A549 (cell line): ENCODE data around the gene ARHGAP32. TPM values are rescaled to one million over a fixed set of nuclear protein-coding genes. Genes with fewer than 3 reads are reported as not detected.

Experiments
- ATAC-seq, 2 experiments: fragments of 200-7000 bp in 1 of 2; fragments of >200 bp in 1 of 2; cut with Nextera tagmentation in 1 of 2; cut with Tn5 transposase in 1 of 2; 3 replicates each; pipeline versions ENCODE4 v1.8.0 to v1.9.1; 2018 to 2020; ENCODE audit warnings: mild to moderate bottlenecking in 1 of 2, moderate library complexity in 1 of 2
- CTCF ChIA-PET: fragments of 300-600 bp; sonication (Branson Sonifier 250); formaldehyde crosslinking; extraction: SDS; loops from one replicate; lab custom pipeline; 2021; ENCODE audit warnings: antibody characterized with exemption, inconsistent platforms; lab: Yijun Ruan, JAX
- POLR2A ChIA-PET: fragments of 350-600 bp; formaldehyde crosslinking; extraction: SDS; loops from one replicate; lab custom pipeline; 2021; ENCODE audit warnings: antibody characterized with exemption, inconsistent platforms; lab: Yijun Ruan, JAX
- DNase-seq, 2 experiments: peaks; one replicate each; pipeline versions ENCODE4 v3.0.0 to v3.0.0-alpha.2; 2011 to 2016; ENCODE audit warnings: low read depth in 1 of 2, low spot score in 1 of 2
- FAIRE-seq: peaks from 2 replicates; lab custom pipeline; 2011; peaks lifted over from hg19 to GRCh38; lab: Jason Lieb, UNC
- H3K27ac ChIP-seq, 2 experiments: fragments of >200 bp; sonication (Bioruptor Twin); formaldehyde crosslinking; 3 replicates each; pipeline ENCODE4 v1.5.1; 2016 to 2017
- H3K4me1 ChIP-seq: fragments of >200 bp; sonication (Bioruptor Twin); formaldehyde crosslinking; 3 replicates; pipeline ENCODE4 v1.6.1; 2016
- H3K4me2 ChIP-seq: fragments of >200 bp; sonication (Bioruptor Twin); formaldehyde crosslinking; 3 replicates; pipeline ENCODE4 v1.6.1; 2016
- H3K4me3 ChIP-seq: fragments of >200 bp; sonication (Bioruptor Twin); formaldehyde crosslinking; 3 replicates; pipeline ENCODE4 v1.5.1; 2016
- H3K9me3 ChIP-seq: fragments of >200 bp; sonication (Bioruptor Twin); formaldehyde crosslinking; 3 replicates; pipeline ENCODE4 v1.6.1; 2016
- BHLHE40 ChIP-seq: IDR thresholded peaks from 2 replicates; pipeline ENCODE4 v1.6.1; 2012; ENCODE audit warnings: low read depth, low read length, inconsistent platforms
- CBX8 ChIP-seq: fragments of 200-600 bp; sonication (generic); IDR thresholded peaks from 2 replicates; pipeline ENCODE4 v1.6.1; 2016
- CHD4 ChIP-seq: fragments of 200-600 bp; sonication (generic); IDR thresholded peaks from 2 replicates; pipeline ENCODE4 v1.6.1; 2016; ENCODE audit warnings: antibody characterized with exemption, mild to moderate bottlenecking, borderline replicate concordance
- EHF ChIP-seq: fragments of 250-450 bp; sonication (Bioruptor Pico); IDR thresholded peaks from 2 replicates; pipeline ENCODE4 v1.5.0; 2020; ENCODE audit warnings: mild to moderate bottlenecking
- EHMT2 ChIP-seq: fragments of 200-600 bp; sonication (generic); IDR thresholded peaks from 2 replicates; pipeline ENCODE4 v1.6.1; 2016; ENCODE audit warnings: antibody characterized with exemption, low read depth, mild to moderate bottlenecking, moderate library complexity
- ESRRA ChIP-seq: fragments of 150-350 bp; IDR thresholded peaks from 2 replicates; pipeline ENCODE4 v1.6.1; 2014; ENCODE audit warnings: mild to moderate bottlenecking, low read length, borderline replicate concordance
- FOSL2 ChIP-seq, 2 experiments: fragments of 450-650 bp in 1 of 2; fragments of >200 bp in 1 of 2; sonication (Bioruptor Twin) in 1 of 2; formaldehyde crosslinking; IDR thresholded peaks; 2 replicates each; pipeline versions ENCODE4 v1.5.0 to v1.6.1; 2016 to 2020; ENCODE audit warnings: mild to moderate bottlenecking in 1 of 2, moderate library complexity in 1 of 2
- GATA3 ChIP-seq: IDR thresholded peaks from 2 replicates; pipeline ENCODE4 v1.6.1; 2012; ENCODE audit warnings: borderline replicate concordance
- HOXA7 ChIP-seq: fragments of 250-450 bp; sonication (Bioruptor Pico); IDR thresholded peaks from 2 replicates; pipeline ENCODE4 v1.5.0; 2020; ENCODE audit warnings: mild to moderate bottlenecking, moderate library complexity
- JUN ChIP-seq, 2 experiments: fragments of >200 bp; sonication (Bioruptor Twin); formaldehyde crosslinking; IDR thresholded peaks; 2 replicates in 1 of 2; 3 replicates in 1 of 2; pipeline ENCODE4 v1.6.1; 2016 to 2017
- MAZ ChIP-seq: fragments of 150-350 bp; IDR thresholded peaks from 2 replicates; pipeline ENCODE4 v1.6.1; 2014; ENCODE audit warnings: antibody characterized with exemption, low read depth, low read length, borderline replicate concordance
- RFX5 ChIP-seq: fragments of 450-650 bp; IDR thresholded peaks from 2 replicates; pipeline ENCODE4 v1.7.1; 2014; ENCODE audit warnings: antibody characterized with exemption, mild to moderate bottlenecking, moderate library complexity
- SMC3 ChIP-seq: fragments of >200 bp; sonication (Bioruptor Twin); formaldehyde crosslinking; IDR thresholded peaks from 3 replicates; pipeline ENCODE4 v1.6.1; 2018; ENCODE audit warnings: inconsistent platforms
- SREBF2 ChIP-seq: fragments of 450-650 bp; IDR thresholded peaks from 2 replicates; pipeline ENCODE4 v1.6.1; 2014; ENCODE audit warnings: mild to moderate bottlenecking, moderate library complexity
- ZNF302 ChIP-seq: fragments of 250-450 bp; sonication (Bioruptor Pico); IDR thresholded peaks from 2 replicates; pipeline ENCODE4 v1.9.0; 2021; ENCODE audit warnings: inconsistent platforms, mild to moderate bottlenecking, moderate library complexity
- ZSCAN20 ChIP-seq: fragments of 250-450 bp; sonication (Bioruptor Pico); IDR thresholded peaks from 2 replicates; pipeline ENCODE4 v1.8.0; 2022; ENCODE audit warnings: mild to moderate bottlenecking, moderate library complexity
- WGBS: methylation state at CpG from one replicate; pipeline ENCODE4 v1.1.6; 2017; ENCODE audit errors: missing lambda C conversion rate; 5-methylcytosine and 5-hydroxymethylcytosine counted together
- polyA plus RNA-seq, 4 experiments: library from polyadenylated mRNA; depleted of rRNA in 3 of 4; stranded (reverse); fragments of >200 nt; fragmentation: RNase III in 1 of 4; extraction: RNeasy Plus Mini Kit Qiagen cat#74134 plus additional on column Dnase treatment in 1 of 4; gene quantifications; 2 replicates in 3 of 4; 3 replicates in 1 of 4; pipeline ENCODE4 v1.2.3, GENCODE V29; 2011 to 2017
- TF ChIP-seq, protein P1 (sequence below): fragments of 150-350 bp; IDR thresholded peaks from 2 replicates; pipeline ENCODE4 v1.6.1; 2014; ENCODE audit warnings: low read depth, mild to moderate bottlenecking, low read length
- TF ChIP-seq, protein P2 (sequence below): fragments of 250-450 bp; sonication (Bioruptor Pico); IDR thresholded peaks from 2 replicates; pipeline ENCODE4 v1.5.0; 2020; ENCODE audit warnings: low read depth, mild to moderate bottlenecking, moderate library complexity
- TF ChIP-seq, protein P3 (sequence below): fragments of 250-450 bp; sonication (Bioruptor Pico); IDR thresholded peaks from 2 replicates; pipeline ENCODE4 v1.5.0; 2021; ENCODE audit warnings: mild to moderate bottlenecking, moderate library complexity, borderline replicate concordance
- TF ChIP-seq, protein P4 (sequence below): fragments of 200-600 bp; sonication (generic); IDR thresholded peaks from 2 replicates; pipeline ENCODE4 v1.6.1; 2016; ENCODE audit warnings: antibody characterized with exemption, mild to moderate bottlenecking, moderate library complexity
- TF ChIP-seq, protein P5 (sequence below): fragments of 450-650 bp; IDR thresholded peaks from 2 replicates; pipeline ENCODE4 v1.6.1; 2014; ENCODE audit warnings: antibody characterized with exemption
- TF ChIP-seq, protein P6 (sequence below): IDR thresholded peaks from 2 replicates; pipeline ENCODE4 v1.6.1; 2012
- TF ChIP-seq, protein P7 (sequence below): IDR thresholded peaks from 2 replicates; pipeline ENCODE4 v1.6.1; 2012
- TF ChIP-seq, protein P8 (sequence below): IDR thresholded peaks from 2 replicates; pipeline ENCODE4 v1.6.1; 2012; ENCODE audit warnings: low read depth, borderline replicate concordance
- TF ChIP-seq, protein P9 (sequence below): fragments of >200 bp; sonication (Bioruptor Twin); formaldehyde crosslinking; IDR thresholded peaks from 3 replicates; pipeline ENCODE4 v1.6.1; 2016

ARHGAP32 gene
- polyA plus RNA-seq, 2 of the 4 experiments (the other 2 are of a cell fraction): 4.4 to 9.0 TPM

DNA sequence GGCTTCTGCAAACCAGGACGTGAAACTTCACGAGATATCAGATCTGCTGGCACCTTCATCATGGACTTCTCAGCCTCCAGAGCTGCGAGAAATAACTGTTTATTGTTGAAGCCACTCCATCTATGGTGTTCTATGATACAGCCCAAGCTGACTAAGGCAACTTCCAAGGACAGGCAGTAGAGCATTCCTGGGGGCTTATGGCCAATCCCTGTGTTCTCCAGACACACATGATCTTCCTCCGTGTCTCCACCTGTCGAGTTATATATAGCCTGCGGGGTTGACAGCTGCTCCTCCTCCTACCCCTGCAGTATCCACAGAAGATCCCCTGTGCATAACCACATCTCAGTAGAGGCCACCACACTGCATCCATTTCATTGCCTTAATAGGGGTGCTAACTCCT, 260.5 kb downstream of the ARHGAP32 start:
- Histone ChIP-seq H3K4me2 (no peak overlapping the region), H3K4me1 (no peaks in the 10 kb centered on the region), H3K4me3 (no peak overlapping the region), H3K27ac (no peak overlapping the region), H3K9me3 (no peaks in the 10 kb centered on the region)
- POLR2A ChIA-PET: no interaction called here
- no peak for TF ChIP-seq EHMT2
- TF ChIP-seq EHF (CRISPR knock-in tag): no peak
- no peak for TF ChIP-seq ESRRA
- TF ChIP-seq, protein P1, sequence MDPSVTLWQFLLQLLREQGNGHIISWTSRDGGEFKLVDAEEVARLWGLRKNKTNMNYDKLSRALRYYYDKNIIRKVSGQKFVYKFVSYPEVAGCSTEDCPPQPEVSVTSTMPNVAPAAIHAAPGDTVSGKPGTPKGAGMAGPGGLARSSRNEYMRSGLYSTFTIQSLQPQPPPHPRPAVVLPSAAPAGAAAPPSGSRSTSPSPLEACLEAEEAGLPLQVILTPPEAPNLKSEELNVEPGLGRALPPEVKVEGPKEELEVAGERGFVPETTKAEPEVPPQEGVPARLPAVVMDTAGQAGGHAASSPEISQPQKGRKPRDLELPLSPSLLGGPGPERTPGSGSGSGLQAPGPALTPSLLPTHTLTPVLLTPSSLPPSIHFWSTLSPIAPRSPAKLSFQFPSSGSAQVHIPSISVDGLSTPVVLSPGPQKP: no peak
- TF ChIP-seq BHLHE40: no peak
- TF ChIP-seq, protein P2, sequence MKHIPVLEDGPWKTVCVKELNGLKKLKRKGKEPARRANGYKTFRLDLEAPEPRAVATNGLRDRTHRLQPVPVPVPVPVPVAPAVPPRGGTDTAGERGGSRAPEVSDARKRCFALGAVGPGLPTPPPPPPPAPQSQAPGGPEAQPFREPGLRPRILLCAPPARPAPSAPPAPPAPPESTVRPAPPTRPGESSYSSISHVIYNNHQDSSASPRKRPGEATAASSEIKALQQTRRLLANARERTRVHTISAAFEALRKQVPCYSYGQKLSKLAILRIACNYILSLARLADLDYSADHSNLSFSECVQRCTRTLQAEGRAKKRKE (CRISPR knock-in tag): no peak
- TF ChIP-seq RFX5: no peak
- TF ChIP-seq, protein P3, sequence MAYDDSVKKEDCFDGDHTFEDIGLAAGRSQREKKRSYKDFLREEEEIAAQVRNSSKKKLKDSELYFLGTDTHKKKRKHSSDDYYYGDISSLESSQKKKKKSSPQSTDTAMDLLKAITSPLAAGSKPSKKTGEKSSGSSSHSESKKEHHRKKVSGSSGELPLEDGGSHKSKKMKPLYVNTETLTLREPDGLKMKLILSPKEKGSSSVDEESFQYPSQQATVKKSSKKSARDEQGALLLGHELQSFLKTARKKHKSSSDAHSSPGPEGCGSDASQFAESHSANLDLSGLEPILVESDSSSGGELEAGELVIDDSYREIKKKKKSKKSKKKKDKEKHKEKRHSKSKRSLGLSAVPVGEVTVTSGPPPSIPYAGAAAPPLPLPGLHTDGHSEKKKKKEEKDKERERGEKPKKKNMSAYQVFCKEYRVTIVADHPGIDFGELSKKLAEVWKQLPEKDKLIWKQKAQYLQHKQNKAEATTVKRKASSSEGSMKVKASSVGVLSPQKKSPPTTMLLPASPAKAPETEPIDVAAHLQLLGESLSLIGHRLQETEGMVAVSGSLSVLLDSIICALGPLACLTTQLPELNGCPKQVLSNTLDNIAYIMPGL (CRISPR knock-in tag): no peak
- TF ChIP-seq, protein P4, sequence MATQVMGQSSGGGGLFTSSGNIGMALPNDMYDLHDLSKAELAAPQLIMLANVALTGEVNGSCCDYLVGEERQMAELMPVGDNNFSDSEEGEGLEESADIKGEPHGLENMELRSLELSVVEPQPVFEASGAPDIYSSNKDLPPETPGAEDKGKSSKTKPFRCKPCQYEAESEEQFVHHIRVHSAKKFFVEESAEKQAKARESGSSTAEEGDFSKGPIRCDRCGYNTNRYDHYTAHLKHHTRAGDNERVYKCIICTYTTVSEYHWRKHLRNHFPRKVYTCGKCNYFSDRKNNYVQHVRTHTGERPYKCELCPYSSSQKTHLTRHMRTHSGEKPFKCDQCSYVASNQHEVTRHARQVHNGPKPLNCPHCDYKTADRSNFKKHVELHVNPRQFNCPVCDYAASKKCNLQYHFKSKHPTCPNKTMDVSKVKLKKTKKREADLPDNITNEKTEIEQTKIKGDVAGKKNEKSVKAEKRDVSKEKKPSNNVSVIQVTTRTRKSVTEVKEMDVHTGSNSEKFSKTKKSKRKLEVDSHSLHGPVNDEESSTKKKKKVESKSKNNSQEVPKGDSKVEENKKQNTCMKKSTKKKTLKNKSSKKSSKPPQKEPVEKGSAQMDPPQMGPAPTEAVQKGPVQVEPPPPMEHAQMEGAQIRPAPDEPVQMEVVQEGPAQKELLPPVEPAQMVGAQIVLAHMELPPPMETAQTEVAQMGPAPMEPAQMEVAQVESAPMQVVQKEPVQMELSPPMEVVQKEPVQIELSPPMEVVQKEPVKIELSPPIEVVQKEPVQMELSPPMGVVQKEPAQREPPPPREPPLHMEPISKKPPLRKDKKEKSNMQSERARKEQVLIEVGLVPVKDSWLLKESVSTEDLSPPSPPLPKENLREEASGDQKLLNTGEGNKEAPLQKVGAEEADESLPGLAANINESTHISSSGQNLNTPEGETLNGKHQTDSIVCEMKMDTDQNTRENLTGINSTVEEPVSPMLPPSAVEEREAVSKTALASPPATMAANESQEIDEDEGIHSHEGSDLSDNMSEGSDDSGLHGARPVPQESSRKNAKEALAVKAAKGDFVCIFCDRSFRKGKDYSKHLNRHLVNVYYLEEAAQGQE: no peak
- TF ChIP-seq, protein P5, sequence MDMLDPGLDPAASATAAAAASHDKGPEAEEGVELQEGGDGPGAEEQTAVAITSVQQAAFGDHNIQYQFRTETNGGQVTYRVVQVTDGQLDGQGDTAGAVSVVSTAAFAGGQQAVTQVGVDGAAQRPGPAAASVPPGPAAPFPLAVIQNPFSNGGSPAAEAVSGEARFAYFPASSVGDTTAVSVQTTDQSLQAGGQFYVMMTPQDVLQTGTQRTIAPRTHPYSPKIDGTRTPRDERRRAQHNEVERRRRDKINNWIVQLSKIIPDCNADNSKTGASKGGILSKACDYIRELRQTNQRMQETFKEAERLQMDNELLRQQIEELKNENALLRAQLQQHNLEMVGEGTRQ: no peak
- TF ChIP-seq, protein P6, sequence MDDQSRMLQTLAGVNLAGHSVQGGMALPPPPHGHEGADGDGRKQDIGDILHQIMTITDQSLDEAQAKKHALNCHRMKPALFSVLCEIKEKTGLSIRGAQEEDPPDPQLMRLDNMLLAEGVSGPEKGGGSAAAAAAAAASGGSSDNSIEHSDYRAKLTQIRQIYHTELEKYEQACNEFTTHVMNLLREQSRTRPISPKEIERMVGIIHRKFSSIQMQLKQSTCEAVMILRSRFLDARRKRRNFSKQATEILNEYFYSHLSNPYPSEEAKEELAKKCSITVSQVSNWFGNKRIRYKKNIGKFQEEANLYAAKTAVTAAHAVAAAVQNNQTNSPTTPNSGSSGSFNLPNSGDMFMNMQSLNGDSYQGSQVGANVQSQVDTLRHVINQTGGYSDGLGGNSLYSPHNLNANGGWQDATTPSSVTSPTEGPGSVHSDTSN: no peak
- TF ChIP-seq ZSCAN20 (CRISPR knock-in tag): no peak
- ATAC-seq: no peak; a peak in 1 of 6 replicates
- no peak for DNase-seq
- WGBS: 66% methylated on average over 6 of the region's 6 CpGs
- FAIRE-seq: no peak
- CTCF ChIA-PET: interaction anchor here (1.0 to 1.9 kb wide), 3 partner anchors 24 to 46 kb away, joined by 3 to 6 read pairs (median 5); no protein-coding TSS in a partner anchor

DNA sequence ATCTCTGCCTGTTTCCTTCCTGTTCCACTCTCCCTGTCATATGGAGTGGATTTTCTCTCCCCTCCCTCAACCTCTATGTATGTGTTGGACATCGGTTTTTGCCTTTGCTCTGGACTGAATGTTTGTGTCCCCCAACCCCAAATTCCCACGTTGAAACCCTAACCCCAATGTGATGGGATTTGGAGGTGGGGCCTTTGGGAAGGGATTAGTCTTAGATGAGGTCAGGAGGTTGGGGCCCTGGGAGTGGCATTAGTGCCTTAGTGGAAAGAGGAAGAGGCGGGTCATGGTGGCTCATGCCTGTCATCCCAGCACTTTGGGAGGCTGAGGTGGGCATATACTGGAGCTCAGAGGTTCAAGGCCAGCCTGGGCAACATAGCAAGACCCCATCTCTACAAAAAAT, 261.1 kb downstream of the ARHGAP32 start:
- Histone ChIP-seq H3K9me3 (no peaks in the 10 kb centered on the region), H3K4me3 (no peak overlapping the region), H3K4me2 (no peak overlapping the region), H3K27ac (no peak overlapping the region), H3K4me1 (no peaks in the 10 kb centered on the region)
- no peak for FAIRE-seq
- ChIA-PET CTCF (interaction anchor here (1.2 kb wide), 1 partner anchor 25 kb away, joined by 3 read pairs; no protein-coding TSS in a partner anchor), POLR2A (no interaction called here)
- DNase-seq: no peak
- ATAC-seq: no peak
- 60% methylated on average over 3 of the region's 3 CpGs for WGBS
- TF ChIP-seq CHD4 (no peak), GATA3 (no peak), ZNF302 (CRISPR knock-in tag) (no peak), JUN (IDR thresholded peaks at IDR 0.05) (no peak), FOSL2 (IDR thresholded peaks at IDR 0.05) (no peak), FOSL2 (CRISPR knock-in tag; IDR thresholded peaks at IDR 0.05) (no peak), SREBF2 (no peak), MAZ (no peak), ESRRA (no peak), HOXA7 (no peak), CBX8 (no peak), SMC3 (no peak), ZSCAN20 (CRISPR knock-in tag) (no peak)
- TF ChIP-seq, protein P7, sequence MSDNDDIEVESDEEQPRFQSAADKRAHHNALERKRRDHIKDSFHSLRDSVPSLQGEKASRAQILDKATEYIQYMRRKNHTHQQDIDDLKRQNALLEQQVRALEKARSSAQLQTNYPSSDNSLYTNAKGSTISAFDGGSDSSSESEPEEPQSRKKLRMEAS: no peak
- TF ChIP-seq, protein P8, sequence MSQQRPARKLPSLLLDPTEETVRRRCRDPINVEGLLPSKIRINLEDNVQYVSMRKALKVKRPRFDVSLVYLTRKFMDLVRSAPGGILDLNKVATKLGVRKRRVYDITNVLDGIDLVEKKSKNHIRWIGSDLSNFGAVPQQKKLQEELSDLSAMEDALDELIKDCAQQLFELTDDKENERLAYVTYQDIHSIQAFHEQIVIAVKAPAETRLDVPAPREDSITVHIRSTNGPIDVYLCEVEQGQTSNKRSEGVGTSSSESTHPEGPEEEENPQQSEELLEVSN: no peak
- TF ChIP-seq, protein P9, sequence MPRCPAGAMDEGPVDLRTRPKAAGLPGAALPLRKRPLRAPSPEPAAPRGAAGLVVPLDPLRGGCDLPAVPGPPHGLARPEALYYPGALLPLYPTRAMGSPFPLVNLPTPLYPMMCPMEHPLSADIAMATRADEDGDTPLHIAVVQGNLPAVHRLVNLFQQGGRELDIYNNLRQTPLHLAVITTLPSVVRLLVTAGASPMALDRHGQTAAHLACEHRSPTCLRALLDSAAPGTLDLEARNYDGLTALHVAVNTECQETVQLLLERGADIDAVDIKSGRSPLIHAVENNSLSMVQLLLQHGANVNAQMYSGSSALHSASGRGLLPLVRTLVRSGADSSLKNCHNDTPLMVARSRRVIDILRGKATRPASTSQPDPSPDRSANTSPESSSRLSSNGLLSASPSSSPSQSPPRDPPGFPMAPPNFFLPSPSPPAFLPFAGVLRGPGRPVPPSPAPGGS: no peak
